GM10266 (cell line): ENCODE data around the gene RELA.

ENCODE experiments used
- DNase-seq: peaks from one replicate; pipeline ENCODE4 v3.0.0; 2012; ENCODE audit errors: extremely low spot score
- TF ChIP-seq, protein P1 (sequence below): IDR thresholded peaks from 2 replicates; pipeline ENCODE4 v1.5.1; 2012; ENCODE audit warnings: mild to moderate bottlenecking, low read depth; ENCODE audit not compliant: control insufficient read depth, insufficient read depth; ENCODE audit errors: missing control alignments

Gene RELA

DNA sequence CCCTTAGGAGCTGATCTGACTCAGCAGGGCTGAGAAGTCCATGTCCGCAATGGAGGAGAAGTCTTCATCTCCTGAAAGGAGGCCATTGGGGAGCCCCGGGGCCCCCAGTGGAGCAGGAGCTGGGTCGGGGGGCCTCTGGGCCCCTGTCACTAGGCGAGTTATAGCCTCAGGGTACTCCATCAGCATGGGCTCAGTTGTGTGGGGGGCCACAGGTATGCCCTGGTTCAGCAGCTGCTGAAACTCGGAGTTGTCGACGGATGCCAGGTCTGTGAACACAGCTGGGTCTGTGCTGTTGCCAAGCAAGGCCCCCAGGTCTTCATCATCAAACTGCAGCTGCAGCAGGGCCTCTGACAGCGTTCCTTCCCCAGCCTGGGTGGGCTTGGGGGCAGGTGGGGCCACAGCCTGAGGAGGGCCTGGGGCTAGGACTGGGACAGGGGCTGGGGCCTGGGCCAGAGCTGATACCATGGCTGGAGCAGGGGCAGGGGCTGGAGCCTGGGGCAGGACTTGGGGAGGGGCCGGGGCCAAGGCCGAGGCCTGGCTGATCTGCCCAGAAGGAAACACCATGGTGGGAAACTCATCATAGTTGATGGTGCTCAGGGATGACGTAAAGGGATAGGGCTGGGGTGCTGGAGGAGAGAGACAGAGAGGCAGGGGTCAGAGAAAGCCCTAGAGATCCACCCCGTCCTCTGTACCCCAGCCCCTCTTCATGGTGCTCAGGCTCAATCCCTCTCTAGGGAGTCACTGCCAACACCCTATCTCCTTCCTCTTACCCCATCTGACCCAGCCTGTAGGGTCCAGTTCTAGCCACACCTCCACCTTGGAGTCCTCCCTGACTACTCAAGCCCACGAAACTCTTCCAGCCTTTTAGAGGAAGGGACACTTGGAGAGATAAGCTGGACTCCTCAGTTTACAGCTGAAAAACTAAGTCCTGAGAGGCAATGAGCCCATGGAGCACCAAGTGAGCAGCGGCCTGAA lies 8.1 kb downstream of the RELA start:
- DNase-seq, result no peak
- TF ChIP-seq, protein P1, sequence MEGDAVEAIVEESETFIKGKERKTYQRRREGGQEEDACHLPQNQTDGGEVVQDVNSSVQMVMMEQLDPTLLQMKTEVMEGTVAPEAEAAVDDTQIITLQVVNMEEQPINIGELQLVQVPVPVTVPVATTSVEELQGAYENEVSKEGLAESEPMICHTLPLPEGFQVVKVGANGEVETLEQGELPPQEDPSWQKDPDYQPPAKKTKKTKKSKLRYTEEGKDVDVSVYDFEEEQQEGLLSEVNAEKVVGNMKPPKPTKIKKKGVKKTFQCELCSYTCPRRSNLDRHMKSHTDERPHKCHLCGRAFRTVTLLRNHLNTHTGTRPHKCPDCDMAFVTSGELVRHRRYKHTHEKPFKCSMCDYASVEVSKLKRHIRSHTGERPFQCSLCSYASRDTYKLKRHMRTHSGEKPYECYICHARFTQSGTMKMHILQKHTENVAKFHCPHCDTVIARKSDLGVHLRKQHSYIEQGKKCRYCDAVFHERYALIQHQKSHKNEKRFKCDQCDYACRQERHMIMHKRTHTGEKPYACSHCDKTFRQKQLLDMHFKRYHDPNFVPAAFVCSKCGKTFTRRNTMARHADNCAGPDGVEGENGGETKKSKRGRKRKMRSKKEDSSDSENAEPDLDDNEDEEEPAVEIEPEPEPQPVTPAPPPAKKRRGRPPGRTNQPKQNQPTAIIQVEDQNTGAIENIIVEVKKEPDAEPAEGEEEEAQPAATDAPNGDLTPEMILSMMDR, result no peak

GRCh38 chr11:65653229-65654225 lies 9.2 kb downstream of the RELA start:
- TF ChIP-seq, protein P1, result no peak
- no peak for DNase-seq

- TF ChIP-seq, protein P1, result no peak
- peak; percentile 99 for DNase-seq
These were observed 10.0 kb downstream of the RELA start for GRCh38 chr11:65652511-65653228.

DNA sequence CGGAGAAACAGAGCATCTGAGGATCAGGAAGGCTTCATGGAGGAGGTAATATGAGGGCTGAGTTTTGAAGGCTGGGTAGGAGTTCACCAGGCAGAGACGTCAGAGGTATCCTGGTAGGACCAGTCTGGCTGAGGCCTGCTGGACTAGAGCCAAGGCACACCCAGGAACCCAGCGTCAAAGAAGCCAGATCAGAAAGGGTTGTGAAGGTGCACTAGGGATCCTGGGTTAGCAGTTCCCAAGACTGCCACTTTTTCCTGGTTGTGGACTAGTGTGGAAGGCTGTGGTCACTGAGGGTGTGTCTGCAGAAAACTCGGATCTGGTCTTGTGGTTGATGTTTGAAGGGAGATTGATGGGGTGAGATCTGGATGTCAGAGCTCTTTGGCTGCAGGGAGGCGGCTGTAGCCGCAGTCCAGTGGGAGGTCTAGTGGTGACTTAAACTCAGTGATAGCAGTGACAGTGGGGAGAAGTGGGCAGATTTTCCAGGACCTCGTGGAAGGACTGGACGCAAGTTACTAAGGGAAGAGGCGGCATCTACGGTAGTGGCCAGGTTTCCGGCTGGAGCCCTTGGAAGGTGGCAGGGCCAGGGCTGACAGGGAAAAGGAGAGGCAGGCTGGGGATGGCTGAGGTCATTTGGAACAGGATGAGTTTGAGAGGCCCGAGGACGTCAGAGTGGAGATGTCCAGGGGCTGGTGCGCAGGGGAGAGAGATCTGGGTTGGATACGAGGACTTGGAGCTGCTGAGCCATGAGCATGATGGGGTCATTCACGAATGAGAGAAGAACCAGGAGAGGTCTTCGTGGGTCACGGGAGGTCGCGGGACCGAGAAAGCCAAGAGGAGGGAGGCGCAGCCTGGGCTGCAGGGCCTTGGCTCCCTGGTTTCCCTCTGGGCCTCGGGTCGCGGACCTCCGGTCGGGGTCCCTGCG lies 10.9 kb downstream of the RELA start:
- TF ChIP-seq, protein P1, result no peak
- no peak for DNase-seq

DNA sequence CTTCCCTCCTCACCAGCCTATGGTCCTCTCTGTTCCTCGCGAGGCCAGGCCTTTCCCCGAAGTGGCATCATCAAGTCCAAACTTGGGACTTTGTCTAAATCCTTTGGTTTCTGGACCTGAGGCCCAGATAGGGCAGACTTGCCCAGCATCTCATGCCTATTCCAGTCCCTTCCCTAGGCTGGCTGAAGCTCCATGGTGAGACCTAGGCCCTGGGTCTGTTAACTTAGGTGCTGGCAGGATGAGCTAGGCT lies 11.5 kb downstream of the RELA start:
- TF ChIP-seq, protein P1, result no peak
- no peak for DNase-seq
